Mucosa of descending colon (tissue), 3 donors: ENCODE results near the gene UBP1. TPM values are rescaled to one million over a fixed set of nuclear protein-coding genes. Genes with fewer than 3 reads are reported as not detected.

ENCODE experiments used
- ATAC-seq: fragments of 200-7000 bp; cut with Tn5 transposase; one replicate; pipeline ENCODE4 v1.9.1; 2020; ENCODE audit warnings: mild to moderate bottlenecking, moderate library complexity
- DNase-seq, 3 donors: peaks; one replicate each; pipeline ENCODE4 v3.0.0-alpha.2; 2020
- H3K36me3 ChIP-seq: fragments of 200-600 bp; one replicate; pipeline ENCODE4 v1.8.0; 2021; ENCODE audit warnings: low read depth, mild to moderate bottlenecking
- H3K4me1 ChIP-seq: fragments of 200-600 bp; one replicate; pipeline ENCODE4 v1.8.0; 2021; ENCODE audit warnings: low read depth, mild to moderate bottlenecking
- H3K4me3 ChIP-seq: fragments of 200-600 bp; one replicate; pipeline ENCODE4 v1.8.0; 2021; ENCODE audit warnings: mild to moderate bottlenecking
- H3K9me3 ChIP-seq: fragments of 200-600 bp; one replicate; pipeline ENCODE4 v1.8.0; 2021; ENCODE audit warnings: mild to moderate bottlenecking
- intact Hi-C, 2 donors: fragments of 100-400 bp; cut with DNase I in 1 of 2; cut with micrococcal nuclease in 1 of 2; formaldehyde crosslinking; loops; one replicate each; pipeline versions ENCODE4 v1.11.0 to v1.11.1; 2022; cut with DNase I, micrococcal nuclease
- long read RNA-seq, 2 donors: library from polyadenylated mRNA; unstranded; transcript quantifications; one replicate each; pipeline ENCODE4 v2.0.0, GENCODE V29; 2019 to 2021
- total RNA-seq, 3 donors: library from RNA; stranded (reverse); fragmentation: NEBNext Ultra II Directional in 2 of 3; extraction: Animal tissue kit (Norgen Biotek cat#: 25700) in 2 of 3; gene quantifications; one replicate each; pipeline versions ENCODE4 v1.2.1 to v1.2.4, GENCODE V29; 2021 to 2023
- TF ChIP-seq, protein P1 (sequence below): fragments of 200-600 bp; IDR thresholded peaks from one replicate; pipeline ENCODE4 v1.8.0; 2022; ENCODE audit warnings: antibody characterized with exemption, mild to moderate bottlenecking
- donor health status: DM: no; HTN: no; CAD: no; lungs with moderate emphysema.
- donor health status: DM: no; HTN: no; CAD: no.
- donor health status: DM: no; HTN: yes; CAD: no.

Gene UBP1, protein sequence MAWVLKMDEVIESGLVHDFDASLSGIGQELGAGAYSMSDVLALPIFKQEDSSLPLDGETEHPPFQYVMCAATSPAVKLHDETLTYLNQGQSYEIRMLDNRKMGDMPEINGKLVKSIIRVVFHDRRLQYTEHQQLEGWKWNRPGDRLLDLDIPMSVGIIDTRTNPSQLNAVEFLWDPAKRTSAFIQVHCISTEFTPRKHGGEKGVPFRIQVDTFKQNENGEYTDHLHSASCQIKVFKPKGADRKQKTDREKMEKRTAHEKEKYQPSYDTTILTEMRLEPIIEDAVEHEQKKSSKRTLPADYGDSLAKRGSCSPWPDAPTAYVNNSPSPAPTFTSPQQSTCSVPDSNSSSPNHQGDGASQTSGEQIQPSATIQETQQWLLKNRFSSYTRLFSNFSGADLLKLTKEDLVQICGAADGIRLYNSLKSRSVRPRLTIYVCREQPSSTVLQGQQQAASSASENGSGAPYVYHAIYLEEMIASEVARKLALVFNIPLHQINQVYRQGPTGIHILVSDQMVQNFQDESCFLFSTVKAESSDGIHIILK
- total RNA-seq = 10 to 100 TPM; 62.1 to 90.9 (median 64.3) TPM
- long read RNA-seq, donor 1, full-length matches to known transcripts = 42 of 55 reads
- long read RNA-seq, donor 1, partial matches to known transcripts = 7 of 55 reads
- long read RNA-seq, donor 1, other reads (novel, unspliced or antisense) = 6 of 55 reads
- long read RNA-seq, donor 2 = 0 reads

DNA sequence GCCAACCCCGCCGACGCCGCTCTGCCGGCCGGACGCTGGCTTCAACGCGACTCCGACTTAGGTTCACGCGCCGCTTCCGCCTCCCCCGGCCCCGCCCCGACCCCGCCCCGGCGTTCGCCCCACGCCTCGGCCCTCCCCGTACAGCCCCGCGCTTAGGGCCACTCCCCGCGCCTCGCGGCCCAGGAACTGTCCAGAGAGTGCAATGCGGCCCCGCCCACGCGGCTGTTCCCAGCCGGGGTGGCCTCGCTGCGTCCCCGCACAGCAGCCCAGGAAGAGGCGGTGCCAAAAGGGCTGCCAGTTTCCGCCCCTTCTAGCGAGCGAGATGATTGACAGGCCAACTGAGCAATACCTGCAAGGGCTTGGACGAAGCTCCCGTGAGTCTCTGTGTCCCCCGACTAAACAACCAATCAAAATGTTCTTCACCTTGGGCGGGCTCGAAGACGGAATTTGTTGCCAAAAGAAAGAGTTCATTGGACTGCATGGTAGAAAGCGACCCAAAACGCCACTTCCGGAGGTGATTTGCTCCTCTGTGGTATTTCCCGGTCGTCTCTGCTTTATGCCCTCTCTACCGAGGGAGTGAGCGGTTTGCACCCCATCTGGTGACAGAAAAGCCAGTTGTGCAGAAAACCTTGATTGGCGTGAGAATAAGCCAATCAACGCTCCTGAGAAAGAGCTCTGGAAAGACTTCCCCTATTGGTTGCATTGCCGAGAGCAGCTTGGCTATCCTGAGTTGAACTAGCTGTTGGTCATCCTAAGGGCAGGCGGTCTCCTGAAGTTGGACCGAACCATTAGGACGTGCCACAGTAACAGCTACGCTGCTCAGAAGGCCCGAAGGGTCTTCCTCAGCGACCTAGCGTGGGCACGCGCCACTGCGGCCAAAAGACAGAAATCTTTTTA, at the start of gene UBP1:
TSS of gene UBP1 (minus strand) at position 78 of the 897 bp plus-strand sequence. CDS start 557 bp downstream, outside the sequence.
- H3K36me3 ChIP-seq = peaks cover 6% of the 10 kb centered on the region
- peak within 1 kb of the TSS; percentile 91 for H3K4me3 ChIP-seq

DNA sequence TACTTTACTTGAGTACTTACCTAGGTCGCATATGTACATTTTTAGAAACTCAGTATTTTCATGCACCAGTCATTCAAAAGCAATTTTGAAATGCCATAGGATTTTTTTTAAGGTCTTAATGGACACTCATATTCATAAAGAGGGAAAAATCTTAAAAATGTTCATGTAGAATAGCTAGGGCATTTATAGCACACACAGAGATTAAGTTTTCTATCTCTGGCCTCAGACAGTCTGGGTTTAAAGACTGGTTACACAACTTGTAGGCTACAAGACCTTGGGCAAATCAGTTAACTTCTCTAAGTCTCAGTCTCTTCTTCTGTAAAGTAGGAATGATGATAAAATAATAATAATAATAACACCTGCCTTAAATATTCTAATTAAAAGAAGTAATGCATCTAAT, 48.5 kb upstream of the UBP1 start:
- H3K36me3 ChIP-seq = no peaks in the 10 kb centered on the region
- intact Hi-C loops = no loop called here
- no peaks in the 10 kb centered on the region for H3K4me1 ChIP-seq
- TF ChIP-seq, protein P1, sequence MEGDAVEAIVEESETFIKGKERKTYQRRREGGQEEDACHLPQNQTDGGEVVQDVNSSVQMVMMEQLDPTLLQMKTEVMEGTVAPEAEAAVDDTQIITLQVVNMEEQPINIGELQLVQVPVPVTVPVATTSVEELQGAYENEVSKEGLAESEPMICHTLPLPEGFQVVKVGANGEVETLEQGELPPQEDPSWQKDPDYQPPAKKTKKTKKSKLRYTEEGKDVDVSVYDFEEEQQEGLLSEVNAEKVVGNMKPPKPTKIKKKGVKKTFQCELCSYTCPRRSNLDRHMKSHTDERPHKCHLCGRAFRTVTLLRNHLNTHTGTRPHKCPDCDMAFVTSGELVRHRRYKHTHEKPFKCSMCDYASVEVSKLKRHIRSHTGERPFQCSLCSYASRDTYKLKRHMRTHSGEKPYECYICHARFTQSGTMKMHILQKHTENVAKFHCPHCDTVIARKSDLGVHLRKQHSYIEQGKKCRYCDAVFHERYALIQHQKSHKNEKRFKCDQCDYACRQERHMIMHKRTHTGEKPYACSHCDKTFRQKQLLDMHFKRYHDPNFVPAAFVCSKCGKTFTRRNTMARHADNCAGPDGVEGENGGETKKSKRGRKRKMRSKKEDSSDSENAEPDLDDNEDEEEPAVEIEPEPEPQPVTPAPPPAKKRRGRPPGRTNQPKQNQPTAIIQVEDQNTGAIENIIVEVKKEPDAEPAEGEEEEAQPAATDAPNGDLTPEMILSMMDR = no peak
- no peak overlapping the region for H3K4me3 ChIP-seq
- ATAC-seq (no peak), DNase-seq (no peak)
- H3K9me3 ChIP-seq = no peaks in the 10 kb centered on the region

More for the DNA sequence above, at the start of gene UBP1:
- peak; percentile 88 for ATAC-seq
- intact Hi-C loops = no loop called here
- peak; percentile 99 to 100 (median 100) for DNase-seq
- peaks cover 16% of the 10 kb centered on the region for H3K4me1 ChIP-seq
- H3K9me3 ChIP-seq = no peaks in the 10 kb centered on the region
- TF ChIP-seq, protein P1 = no peak

DNA sequence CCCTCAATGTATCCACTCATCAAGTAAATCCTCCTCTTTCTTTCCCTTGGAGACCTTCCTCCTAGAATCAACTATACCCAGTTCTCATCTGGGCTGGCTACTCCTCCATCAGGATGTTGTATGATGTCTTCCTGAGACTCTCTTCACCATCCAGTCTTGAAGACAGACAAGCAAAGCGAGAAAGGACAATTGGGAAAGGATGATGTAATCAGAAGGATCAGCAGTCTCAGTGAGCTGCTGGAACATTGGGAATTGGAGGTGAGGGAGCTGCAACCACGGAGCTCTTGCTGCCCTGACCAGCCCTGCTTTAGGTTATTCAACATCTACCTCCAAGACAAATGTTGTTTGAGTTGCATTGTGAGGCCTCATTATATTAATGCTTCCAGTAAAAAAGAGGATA, 48.0 kb upstream of the UBP1 start:
- intact Hi-C loops = no loop called here
- Histone ChIP-seq H3K9me3 (no peaks in the 10 kb centered on the region), H3K36me3 (no peaks in the 10 kb centered on the region), H3K4me1 (no peaks in the 10 kb centered on the region), H3K4me3 (no peak overlapping the region)
- DNase-seq = no peak
- ATAC-seq = no peak
- TF ChIP-seq, protein P1 = no peak

DNA sequence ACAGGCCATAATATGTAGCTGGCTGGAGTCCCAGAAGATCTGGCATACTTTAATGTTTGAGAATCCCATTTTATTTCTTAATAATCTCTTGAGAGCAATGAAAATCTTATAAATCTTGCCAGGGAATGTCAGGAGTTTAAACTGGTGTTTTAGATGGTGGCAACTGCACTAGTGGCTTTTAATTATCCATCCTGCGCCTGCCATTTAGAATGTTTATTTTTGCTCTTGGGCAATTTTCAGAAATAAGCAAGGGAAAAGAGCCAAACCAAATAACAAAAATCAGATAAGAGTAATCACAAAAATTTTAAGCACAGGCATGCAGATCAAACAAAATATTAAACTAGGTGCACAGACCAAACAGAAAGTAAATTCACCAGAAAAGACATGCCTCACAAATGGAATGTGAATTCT, 41.9 kb upstream of the UBP1 start:
- Histone ChIP-seq H3K36me3 (no peaks in the 10 kb centered on the region), H3K4me3 (no peak overlapping the region), H3K4me1 (peaks cover 8% of the 10 kb centered on the region), H3K9me3 (no peaks in the 10 kb centered on the region)
- DNase-seq = peak in 1 of 3 donors; percentile 50
- ATAC-seq = peak; percentile 50
- intact Hi-C loops = no loop called here
- TF ChIP-seq, protein P1 = no peak

DNA sequence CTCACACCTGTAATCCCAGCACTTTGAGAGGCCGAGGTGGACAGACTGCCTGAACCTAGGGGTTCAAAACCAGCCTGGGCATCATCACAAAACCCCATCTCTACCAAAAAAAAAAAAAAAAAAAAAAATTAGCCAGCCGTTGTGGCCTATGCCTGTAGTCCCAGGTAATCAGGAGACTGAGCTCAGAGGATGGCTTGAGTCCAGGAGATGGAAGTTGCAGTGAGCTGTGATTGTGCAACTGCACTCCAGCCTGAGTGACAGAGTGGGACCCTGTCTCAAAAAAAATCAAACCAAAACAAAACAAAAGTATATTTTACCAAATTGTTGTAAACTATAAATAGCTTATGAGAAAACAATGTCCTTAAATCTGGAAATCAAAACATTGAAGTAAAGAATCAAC, 34.7 kb upstream of the UBP1 start:
- H3K36me3 ChIP-seq = no peaks in the 10 kb centered on the region
- intact Hi-C loops = no loop called here
- TF ChIP-seq, protein P1 = no peak
- no peaks in the 10 kb centered on the region for H3K9me3 ChIP-seq
- no peak overlapping the region for H3K4me3 ChIP-seq
- ATAC-seq (no peak), DNase-seq (no peak)
- no peaks in the 10 kb centered on the region for H3K4me1 ChIP-seq
